DMS153 treated with DMSO at 0.1 percent for 48 hours (cell line): ENCODE measurements around the gene ADAMTS1.

Experiments
- DNase-seq: peaks from one replicate; lab custom pipeline; 2025; ENCODE audit not compliant: unreplicated experiment; lab: John Stamatoyannopoulos, UW

Gene ADAMTS1

GRCh38 chr21:26814386-26814785 is 30.8 kb downstream of the ADAMTS1 start:
- no peak for DNase-seq

- no peak for DNase-seq
Observed at GRCh38 chr21:26813426-26813998, 31.7 kb downstream of the ADAMTS1 start.

DNA sequence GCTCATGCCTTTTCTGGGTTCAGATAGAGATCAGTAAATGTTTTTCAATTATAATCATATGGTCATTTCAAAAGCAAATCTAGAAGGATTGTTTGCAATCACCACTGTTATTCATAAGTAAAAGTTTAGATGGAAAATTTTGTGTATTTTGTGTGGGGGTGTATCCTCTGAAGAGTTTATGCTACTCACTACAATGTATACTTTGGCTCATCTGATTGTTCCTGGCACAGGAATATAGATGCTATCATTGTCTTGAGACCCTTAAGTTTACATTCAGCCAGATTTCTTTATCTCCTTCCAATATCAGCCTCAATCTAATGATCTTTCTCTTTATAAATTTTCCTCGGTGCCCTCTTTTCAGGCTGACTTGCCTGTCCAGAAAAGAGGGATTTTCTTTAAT is 33.0 kb downstream of the ADAMTS1 start:
- no peak for DNase-seq

DNA sequence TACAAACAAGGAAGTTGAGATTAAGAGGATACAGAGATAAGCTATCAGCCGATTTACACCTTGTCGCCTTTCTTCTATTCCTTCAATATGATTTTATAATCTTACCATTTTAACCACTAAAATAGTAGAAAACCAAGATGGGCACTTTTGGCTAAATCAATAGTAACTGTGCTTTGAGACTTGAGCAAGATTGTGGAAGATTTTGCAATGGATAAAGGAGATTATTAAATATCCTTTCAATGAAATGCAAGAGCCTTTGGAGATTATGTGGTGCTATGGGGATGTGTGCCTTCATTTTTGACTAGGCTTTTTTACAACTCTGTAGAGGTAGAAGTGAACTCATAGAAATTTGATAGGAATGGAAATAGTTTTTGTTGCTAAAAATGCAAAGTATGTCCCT is 33.7 kb downstream of the ADAMTS1 start:
- DNase-seq, result no peak

DNA sequence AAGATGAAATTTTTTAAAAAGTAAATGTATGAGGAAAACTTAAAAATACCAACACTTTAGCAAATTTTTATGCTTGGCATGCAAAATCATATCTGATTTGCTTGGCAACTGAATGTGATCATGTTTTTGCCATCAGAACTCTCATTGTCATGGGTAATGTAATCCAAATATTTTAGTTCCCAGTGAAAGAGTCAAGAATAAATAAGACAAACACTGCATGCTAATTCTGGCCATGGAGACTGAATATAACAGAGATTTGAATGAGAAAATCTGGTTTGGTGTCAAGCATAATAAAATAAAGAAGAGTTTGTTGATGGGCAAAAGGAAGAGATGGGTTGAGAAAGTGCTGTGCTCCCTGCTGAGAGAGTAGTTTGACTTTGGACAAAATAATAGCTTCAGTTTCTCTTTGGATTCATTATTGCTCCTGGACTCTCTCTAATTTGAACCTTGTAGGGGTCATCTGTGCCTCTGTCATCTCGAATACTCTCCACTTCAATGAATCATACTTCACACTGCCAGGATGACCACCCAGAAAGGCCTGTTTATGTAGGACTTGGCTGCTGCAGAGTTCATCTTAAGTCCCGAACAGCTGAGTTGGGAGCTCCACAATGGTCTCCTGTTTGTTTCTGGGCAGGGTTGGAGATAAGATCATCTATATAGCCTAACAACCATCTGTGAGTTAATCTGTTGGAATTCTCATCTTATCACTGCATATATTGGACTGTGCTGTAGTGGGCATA is 34.4 kb downstream of the ADAMTS1 start:
- DNase-seq, result no peak

DNA sequence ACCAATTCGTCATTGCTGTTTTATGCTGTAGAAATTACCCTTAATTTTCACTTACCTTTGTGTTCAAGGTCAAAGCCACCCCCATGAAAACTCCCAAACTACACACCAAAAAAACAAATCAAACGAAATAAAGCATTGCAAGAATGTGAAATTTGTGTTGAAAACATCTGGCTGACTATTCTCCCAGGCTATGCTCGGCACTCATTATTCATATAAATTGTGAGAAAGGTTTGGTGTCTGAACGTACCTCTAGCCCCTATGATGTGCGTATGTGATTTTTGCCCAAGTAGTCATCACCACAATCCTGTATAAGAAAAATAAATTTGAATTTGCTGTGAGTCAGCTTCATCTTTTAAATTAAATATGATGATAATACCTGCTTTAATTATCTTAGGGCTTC is 34.9 kb downstream of the ADAMTS1 start:
- DNase-seq, result no peak

DNA sequence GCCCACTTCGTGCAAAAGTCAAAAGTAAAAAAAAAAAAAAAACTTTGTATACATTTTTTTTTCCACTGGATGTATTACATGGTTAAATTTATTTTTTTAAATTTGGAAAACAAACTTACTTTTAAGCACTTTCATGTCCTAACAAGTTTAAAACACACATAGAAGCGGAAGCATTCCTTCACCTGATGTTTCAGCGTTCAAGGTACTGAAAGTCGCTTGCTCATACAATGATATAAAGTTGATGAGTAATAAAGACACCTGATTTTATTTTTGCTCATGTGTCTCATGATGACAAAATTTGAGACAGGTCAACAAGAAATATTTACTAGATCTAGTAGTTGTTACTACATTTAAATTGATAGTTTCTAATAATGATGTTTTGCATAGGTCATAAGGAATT is 35.5 kb downstream of the ADAMTS1 start:
- no peak for DNase-seq

GRCh38 chr21:26806801-26807295 is 38.4 kb downstream of the ADAMTS1 start:
- no peak for DNase-seq

DNA sequence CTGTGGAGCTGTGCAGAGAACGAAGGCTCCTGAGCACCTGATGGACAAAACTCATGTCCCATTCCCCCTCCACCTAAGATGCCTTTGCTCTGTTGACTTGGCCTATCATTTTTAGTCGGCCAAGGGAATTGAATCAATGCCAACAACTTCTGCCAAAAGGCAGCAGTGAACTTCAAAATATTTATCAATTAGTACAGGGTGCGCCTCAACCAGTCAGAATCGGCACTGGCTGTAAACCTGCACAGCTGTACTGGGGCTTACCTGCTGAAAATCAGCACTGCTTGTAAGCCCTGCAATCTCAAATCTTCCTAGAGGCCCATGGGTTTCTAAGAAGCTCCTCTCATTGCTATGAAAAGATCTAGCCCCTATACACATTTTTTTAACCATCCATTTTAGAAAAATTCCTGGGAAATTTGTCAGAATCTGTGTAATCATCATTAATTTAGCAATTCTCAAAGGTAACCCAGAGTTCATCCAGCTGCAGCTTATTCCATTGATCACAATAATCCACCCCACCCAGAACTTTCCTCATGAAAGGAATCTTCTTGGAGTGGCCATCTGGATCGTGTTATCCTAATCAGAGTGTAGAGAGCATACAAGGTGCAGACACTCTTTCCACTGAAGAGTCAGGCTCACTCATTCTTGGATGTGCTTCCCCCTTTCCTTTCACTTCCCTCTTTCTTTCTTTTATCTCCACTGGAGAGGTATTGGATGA is 40.2 kb downstream of the ADAMTS1 start:
- DNase-seq, result no peak

DNA sequence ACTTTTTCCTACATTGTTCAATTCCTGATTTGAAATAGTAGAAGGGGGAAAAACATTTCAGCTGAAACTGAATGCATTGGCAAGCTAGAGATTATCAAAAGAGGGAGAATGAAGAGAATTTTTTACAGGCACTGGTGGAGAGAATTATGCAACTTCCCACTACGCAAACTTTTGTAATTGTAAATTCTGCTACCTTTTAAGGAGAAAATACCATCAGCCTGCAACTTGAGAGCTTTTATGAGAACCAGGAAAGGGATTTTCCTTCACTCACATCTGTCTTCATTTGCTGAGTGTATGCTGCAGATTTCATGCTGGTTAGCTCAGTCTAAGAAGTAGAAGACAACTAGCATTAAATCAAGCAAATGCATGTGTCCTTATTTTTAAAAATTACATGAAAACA is 43.7 kb downstream of the ADAMTS1 start:
- no peak for DNase-seq

DNA sequence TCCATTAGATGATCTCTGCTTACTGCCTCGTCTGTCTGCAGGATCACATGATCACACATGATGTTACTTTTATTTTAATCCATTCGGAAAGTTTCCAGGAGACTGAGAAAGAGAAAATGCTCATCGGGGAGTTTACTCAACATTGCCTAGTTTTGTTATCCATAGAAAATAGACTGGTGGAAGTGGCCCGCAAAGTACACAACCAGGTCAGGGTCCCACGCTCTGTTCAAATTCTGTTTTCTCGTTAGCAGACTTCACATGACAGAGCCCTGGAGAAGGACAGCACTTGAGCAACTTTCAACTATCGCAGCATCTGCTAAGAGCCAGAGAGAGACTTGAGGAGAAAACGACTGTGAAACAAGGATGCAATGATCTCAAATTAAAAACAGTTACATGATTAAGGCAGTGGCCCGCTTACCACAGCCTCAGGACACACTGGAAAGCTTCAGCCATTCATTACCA is 44.2 kb downstream of the ADAMTS1 start:
- no peak for DNase-seq

- no peak for DNase-seq
Observed at GRCh38 chr21:26800455-26800854, 44.8 kb downstream of the ADAMTS1 start.

DNA sequence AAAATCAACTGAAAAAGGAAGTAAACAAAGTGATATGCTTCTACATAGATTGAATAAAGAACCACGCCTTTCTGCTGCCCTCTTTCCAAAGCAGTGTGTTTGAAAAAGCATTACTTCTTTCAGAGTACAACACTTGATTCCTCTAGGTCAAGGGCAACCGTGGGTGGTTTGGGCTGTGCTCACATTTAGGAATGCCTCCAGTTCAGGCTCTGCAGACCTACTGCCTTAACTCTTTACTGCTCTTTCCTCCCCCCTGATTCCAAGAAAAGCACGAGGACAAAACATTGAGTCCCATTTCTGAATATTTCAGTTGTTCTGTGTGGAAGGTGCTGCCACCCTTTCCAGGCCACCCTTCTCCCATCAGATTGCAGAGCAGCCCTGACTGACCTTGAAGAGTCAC is 45.2 kb downstream of the ADAMTS1 start:
- DNase-seq, result no peak

DNA sequence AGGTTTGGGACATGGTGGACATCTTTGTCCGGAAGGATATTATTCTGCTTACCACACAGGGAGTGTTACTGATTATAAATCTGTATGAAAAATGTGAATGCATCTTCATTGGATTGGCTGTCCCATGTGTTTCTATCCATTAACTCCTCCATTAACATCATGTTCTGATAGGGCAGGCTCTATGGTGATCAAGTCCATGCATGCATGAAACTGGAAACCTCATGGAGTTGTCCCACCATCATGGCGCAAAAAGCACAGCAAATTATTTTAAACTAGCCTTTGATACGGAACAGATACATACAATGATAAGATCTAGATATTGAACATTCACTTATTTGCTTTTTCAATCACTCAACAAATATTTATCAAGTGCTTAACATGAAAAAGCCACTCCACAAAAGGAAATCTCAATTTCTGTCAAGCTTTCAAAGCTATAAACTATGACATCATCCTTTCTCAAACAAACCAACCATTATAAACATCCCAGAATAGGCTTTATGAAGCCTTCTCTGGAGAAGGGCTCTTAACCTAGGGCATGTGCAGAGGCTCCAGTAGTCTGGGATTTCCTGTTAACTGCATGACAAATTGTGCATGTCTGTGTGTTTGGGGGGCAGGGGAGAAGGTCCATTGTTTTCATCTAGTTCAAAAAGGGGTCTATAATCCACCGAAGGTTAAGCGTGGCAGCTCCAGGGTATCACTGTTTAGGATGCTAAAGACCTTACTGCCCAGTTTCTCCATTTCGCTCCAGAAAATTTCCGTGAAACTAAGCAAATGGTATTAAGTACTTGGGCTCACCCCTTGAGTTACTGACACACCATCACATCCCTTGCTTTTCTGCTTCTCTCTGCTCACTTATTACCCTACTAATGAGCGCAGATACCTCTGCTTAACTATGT is 46.1 kb downstream of the ADAMTS1 start:
- DNase-seq, result peak; percentile 92

DNA sequence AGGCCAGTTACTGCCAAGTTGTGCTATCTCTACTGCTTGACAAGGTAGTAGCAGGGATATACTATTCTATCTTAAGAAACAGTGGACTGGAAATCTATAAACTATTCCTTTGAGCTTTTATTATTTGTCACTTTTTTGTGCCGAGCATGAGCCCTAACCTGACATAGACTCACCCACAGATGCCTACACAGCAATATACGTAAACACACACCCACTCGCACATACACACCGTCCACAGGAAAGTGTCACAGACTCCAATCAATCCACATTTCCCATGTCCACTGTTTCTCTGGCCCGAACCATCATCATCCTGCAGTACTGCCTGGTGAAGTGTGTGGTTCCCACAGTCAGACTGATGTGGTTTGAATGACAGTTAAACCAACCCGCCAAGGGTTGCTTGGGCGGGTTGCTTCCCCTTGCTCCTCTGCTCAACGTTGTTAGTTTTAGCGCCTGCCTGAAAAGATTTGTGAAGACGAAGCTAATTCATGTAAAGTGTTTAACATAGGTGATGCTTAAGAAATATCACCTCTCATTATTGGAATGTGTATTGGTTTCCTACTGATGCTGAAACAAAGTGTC is 47.2 kb downstream of the ADAMTS1 start:
- no peak for DNase-seq

GRCh38 chr21:26795866-26796329 is 49.3 kb downstream of the ADAMTS1 start:
- peak; percentile 71 for DNase-seq

- DNase-seq, result no peak
Observed at GRCh38 chr21:26795412-26795805, 49.8 kb downstream of the ADAMTS1 start.

GRCh38 chr21:26794597-26795411 is 50.4 kb downstream of the ADAMTS1 start:
- no peak for DNase-seq

DNA sequence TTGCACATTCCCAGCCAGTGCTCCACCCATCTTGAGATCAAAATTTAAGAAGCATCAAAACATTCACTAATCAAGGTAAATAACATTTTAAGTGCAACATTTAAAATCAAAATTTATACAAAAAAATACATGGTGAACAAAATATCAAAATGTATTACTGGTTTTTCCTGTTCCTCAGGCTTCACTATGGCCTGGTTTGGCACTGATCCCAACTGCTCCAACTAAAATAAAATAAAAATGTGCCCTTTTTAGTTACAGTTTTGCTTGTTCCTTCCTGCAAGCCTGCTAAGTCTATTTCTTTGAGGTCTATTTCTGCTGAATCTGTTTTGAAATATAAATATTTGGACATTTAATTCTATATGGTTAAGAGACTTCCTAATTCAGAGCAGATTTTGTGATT is 54.9 kb downstream of the ADAMTS1 start:
- DNase-seq, result no peak

GRCh38 chr21:26788790-26789189 is 56.4 kb downstream of the ADAMTS1 start:
- no peak for DNase-seq
